ENCODE results near the gene IGF1R. TPM values are rescaled to one million over a fixed set of nuclear protein-coding genes. Genes with fewer than 3 reads are reported as not detected.

Gene IGF1R
- total RNA-seq, 1 donor from 2014 or later: 145 TPM

DNA sequence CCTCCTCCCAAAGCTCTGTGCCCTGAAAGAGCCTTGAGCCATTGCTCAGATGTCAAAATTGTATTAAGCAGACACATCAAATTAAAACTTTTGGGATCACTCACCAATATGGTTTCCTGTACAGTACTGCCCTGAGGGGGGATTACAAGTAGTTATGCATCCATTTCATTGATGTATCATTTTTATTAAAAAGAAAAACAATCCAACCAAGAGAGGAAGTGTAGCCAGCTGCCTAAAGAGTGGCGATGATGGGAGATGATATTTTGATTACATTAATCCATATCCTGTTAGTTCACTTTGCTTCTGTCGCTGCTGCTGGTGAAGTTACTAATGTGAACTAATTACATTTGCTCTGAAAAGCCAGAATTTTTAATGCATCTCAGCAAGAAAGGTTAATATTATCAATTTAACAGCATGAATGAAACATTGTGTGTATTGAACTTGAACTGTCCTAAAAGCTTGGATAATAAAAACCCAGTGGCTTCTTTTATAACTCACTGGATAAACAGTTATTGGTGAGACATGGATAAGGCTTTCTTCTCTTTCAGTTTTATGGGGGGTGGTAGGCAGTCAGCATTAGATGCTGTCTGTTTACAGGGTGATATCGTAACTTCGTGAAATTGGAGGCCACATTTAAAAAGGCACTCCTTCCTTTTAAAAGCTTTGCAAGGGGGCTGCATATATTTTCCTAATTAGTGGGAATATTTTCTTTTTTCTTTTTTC lies 87.7 kb downstream of the IGF1R start:
- Mint-ChIP-seq H3K36me3 (ENCODE audit: unreplicated experiment) (no peaks in the 10 kb centered on the region), H3K4me1 (ENCODE audit: low read depth, unreplicated experiment) (peaks cover 31% of the 10 kb centered on the region), H3K4me3 (ENCODE audit: unreplicated experiment) (peak overlapping the region; percentile 5), H3K27ac (ENCODE audit: unreplicated experiment) (peak overlapping the region; percentile 4), H3K27me3 (ENCODE audit: unreplicated experiment) (no peaks in the 10 kb centered on the region), H3K9me3 (ENCODE audit: unreplicated experiment) (peaks cover 2% of the 10 kb centered on the region)
- TF ChIP-seq, protein P1, sequence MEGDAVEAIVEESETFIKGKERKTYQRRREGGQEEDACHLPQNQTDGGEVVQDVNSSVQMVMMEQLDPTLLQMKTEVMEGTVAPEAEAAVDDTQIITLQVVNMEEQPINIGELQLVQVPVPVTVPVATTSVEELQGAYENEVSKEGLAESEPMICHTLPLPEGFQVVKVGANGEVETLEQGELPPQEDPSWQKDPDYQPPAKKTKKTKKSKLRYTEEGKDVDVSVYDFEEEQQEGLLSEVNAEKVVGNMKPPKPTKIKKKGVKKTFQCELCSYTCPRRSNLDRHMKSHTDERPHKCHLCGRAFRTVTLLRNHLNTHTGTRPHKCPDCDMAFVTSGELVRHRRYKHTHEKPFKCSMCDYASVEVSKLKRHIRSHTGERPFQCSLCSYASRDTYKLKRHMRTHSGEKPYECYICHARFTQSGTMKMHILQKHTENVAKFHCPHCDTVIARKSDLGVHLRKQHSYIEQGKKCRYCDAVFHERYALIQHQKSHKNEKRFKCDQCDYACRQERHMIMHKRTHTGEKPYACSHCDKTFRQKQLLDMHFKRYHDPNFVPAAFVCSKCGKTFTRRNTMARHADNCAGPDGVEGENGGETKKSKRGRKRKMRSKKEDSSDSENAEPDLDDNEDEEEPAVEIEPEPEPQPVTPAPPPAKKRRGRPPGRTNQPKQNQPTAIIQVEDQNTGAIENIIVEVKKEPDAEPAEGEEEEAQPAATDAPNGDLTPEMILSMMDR (IDR thresholded peaks at IDR 0.05; ENCODE audit: partially characterized antibody, unreplicated experiment): no peak
- no peak for DNase-seq

DNA sequence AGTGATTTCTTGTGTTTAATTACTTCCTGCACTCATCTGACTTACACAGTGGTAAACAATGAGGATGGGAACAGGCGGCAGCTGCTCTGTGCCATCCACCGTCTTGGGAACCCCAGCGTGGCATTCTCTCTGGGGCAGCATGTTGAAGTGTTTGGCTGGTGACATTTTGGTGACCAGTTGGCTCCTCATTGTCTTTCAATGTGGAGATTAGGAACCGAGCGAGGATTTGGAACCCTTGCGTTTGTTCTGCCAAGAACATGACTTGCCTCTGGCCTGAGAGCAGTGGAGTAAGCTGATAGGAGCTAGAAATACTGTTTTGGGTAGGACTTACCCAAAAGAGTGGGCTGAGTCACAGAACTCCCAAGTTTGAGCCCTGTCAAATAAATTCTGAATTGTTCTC lies 88.8 kb downstream of the IGF1R start:
- Mint-ChIP-seq H3K4me1 (ENCODE audit: low read depth, unreplicated experiment) (peaks cover 40% of the 10 kb centered on the region), H3K27ac (ENCODE audit: unreplicated experiment) (no peak overlapping the region), H3K4me3 (ENCODE audit: unreplicated experiment) (no peak overlapping the region), H3K36me3 (ENCODE audit: unreplicated experiment) (no peaks in the 10 kb centered on the region), H3K27me3 (ENCODE audit: unreplicated experiment) (no peaks in the 10 kb centered on the region), H3K9me3 (ENCODE audit: unreplicated experiment) (peaks cover 3% of the 10 kb centered on the region)
- DNase-seq: no peak
- TF ChIP-seq, protein P1 (IDR thresholded peaks at IDR 0.05; ENCODE audit: partially characterized antibody, unreplicated experiment): no peak

DNA sequence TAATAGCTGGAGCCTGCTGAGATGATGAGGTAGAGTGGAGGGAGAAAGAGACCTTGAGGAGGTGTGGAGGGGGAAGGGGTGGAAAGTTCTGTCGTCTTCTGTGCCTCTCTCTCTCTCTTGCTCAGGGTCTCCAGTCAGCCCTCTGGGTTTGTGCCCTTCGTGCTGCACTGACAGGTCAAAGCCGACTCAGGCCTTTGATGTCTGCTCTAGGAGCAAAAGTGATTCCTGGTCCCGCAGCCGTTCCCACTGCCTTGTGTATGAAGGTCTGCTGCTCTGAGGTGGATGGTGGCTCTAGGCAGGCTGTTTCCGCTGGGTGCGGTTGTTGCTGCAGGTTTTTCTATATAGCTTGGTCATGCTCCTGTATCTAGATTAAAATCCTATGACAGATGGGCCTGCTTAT lies 89.4 kb downstream of the IGF1R start:
- Mint-ChIP-seq H3K27me3 (ENCODE audit: unreplicated experiment) (no peaks in the 10 kb centered on the region), H3K4me3 (ENCODE audit: unreplicated experiment) (no peak overlapping the region), H3K36me3 (ENCODE audit: unreplicated experiment) (no peaks in the 10 kb centered on the region), H3K27ac (ENCODE audit: unreplicated experiment) (peak overlapping the region; percentile 10), H3K4me1 (ENCODE audit: low read depth, unreplicated experiment) (peaks cover 41% of the 10 kb centered on the region), H3K9me3 (ENCODE audit: unreplicated experiment) (peaks cover 4% of the 10 kb centered on the region)
- TF ChIP-seq, protein P1 (IDR thresholded peaks at IDR 0.05; ENCODE audit: partially characterized antibody, unreplicated experiment): no peak
- DNase-seq: no peak

DNA sequence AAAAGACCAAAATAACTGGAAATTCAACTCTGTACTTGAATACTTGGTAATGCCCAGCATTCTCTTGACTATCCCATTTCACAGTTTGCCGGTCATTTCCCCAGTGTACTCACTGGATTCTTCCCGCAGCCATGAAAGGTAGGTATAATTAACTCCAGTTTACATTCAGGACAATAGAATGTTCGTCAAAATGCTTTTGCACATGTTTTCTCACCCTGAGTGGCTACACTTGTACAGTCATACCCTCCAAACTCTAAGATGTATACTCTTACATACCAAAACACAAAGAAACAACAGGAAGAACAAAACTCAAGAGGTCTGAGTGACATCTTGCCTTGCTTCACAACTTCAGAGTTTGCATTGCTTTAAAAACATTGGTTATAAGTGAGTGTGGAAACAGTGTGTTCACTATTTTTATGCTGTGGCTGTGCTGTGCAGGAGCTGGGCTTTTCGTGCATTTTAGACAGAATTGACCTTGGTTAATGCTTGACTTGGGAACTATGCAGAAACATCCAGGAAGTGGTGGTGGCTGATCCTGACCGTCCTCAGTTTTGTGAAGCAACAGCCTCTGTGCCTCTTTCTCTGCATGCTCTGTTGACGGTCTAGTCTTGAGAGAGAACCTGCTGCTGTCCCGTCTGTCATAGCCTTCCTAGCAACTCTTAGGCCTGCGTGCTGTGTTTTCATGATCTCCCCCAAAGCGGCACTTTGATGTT lies 90.5 kb downstream of the IGF1R start:
- no peaks in the 10 kb centered on the region for H3K27me3 Mint-ChIP-seq (ENCODE audit: unreplicated experiment)
- peaks cover 2% of the 10 kb centered on the region for H3K9me3 Mint-ChIP-seq (ENCODE audit: unreplicated experiment)
- no peak overlapping the region for H3K4me3 Mint-ChIP-seq (ENCODE audit: unreplicated experiment)
- DNase-seq: no peak
- TF ChIP-seq, protein P1 (IDR thresholded peaks at IDR 0.05; ENCODE audit: partially characterized antibody, unreplicated experiment): no peak
- H3K36me3 Mint-ChIP-seq (ENCODE audit: unreplicated experiment): no peaks in the 10 kb centered on the region
- H3K27ac Mint-ChIP-seq (ENCODE audit: unreplicated experiment): no peak overlapping the region
- peaks cover 39% of the 10 kb centered on the region for H3K4me1 Mint-ChIP-seq (ENCODE audit: low read depth, unreplicated experiment)

DNA sequence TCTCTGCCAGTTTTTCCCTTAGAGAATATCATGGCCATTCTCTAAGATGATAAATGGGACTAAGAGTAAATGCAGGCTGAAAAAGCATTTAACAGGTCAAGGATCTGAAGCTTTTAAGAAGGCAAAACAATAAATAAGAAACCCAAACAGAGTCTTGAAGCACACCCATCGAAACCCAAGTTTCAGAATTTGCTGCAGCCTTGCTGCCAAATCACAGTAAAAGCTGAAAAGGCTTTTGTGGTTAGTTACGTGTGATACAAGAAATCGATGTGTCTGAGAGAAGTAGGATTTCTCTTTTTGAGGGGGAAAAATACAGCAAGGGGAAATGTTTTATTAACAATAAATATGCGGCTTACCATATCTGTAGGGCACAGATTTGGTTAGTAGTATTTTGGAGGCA lies 92.0 kb downstream of the IGF1R start:
- Mint-ChIP-seq H3K9me3 (ENCODE audit: unreplicated experiment) (peaks cover 5% of the 10 kb centered on the region), H3K4me3 (ENCODE audit: unreplicated experiment) (no peak overlapping the region), H3K36me3 (ENCODE audit: unreplicated experiment) (no peaks in the 10 kb centered on the region), H3K27me3 (ENCODE audit: unreplicated experiment) (no peaks in the 10 kb centered on the region), H3K4me1 (ENCODE audit: low read depth, unreplicated experiment) (peaks cover 42% of the 10 kb centered on the region), H3K27ac (ENCODE audit: unreplicated experiment) (no peak overlapping the region)
- TF ChIP-seq, protein P1 (IDR thresholded peaks at IDR 0.05; ENCODE audit: partially characterized antibody, unreplicated experiment): no peak
- no peak for DNase-seq

Measured in glutamatergic neuron (in vitro differentiated cells).